KMS-11 (cell line): ENCODE data around the gene SPATA19.

ENCODE experiments used
- H2AFZ ChIP-seq: fragments of 200-600 bp; sonication (generic); 2 replicates; pipeline ENCODE4 v1.6.1; 2016; ENCODE audit warnings: antibody characterized with exemption, mixed run types, low read depth
- H3K27ac ChIP-seq: fragments of 200-600 bp; sonication (generic); 2 replicates; pipeline ENCODE4 v1.6.1; 2016; ENCODE audit warnings: mild to moderate bottlenecking, mixed run types
- H3K27me3 ChIP-seq: fragments of 200-600 bp; sonication (generic); 2 replicates; pipeline ENCODE4 v1.6.1; 2017; ENCODE audit warnings: mild to moderate bottlenecking, low read depth, mixed run types, moderate library complexity; ENCODE audit not compliant: insufficient read depth
- H3K36me3 ChIP-seq: fragments of 200-600 bp; sonication (generic); 2 replicates; pipeline ENCODE4 v1.6.1; 2017; ENCODE audit warnings: mild to moderate bottlenecking, mixed run types; ENCODE audit not compliant: insufficient read depth
- H3K4me1 ChIP-seq: fragments of 200-600 bp; sonication (generic); 2 replicates; pipeline ENCODE4 v1.6.1; 2016; ENCODE audit warnings: mild to moderate bottlenecking, low read depth, mixed run types; ENCODE audit not compliant: poor library complexity, severe bottlenecking
- H3K4me2 ChIP-seq: fragments of 200-600 bp; sonication (generic); 2 replicates; pipeline ENCODE4 v1.7.0; 2016; ENCODE audit warnings: mild to moderate bottlenecking, mixed run types
- H3K4me3 ChIP-seq: fragments of 200-600 bp; sonication (generic); IDR thresholded peaks from 2 replicates; pipeline ENCODE4 v1.6.1; 2017; ENCODE audit warnings: low read depth, low read length, mixed read lengths; ENCODE audit not compliant: insufficient read depth
- H3K79me2 ChIP-seq: fragments of 200-600 bp; sonication (generic); 2 replicates; pipeline ENCODE4 v1.6.1; 2016; ENCODE audit warnings: low read depth, mixed run types; ENCODE audit not compliant: insufficient read depth
- H3K9ac ChIP-seq: fragments of 200-600 bp; sonication (generic); 2 replicates; pipeline ENCODE4 v1.6.1; 2016; ENCODE audit warnings: mild to moderate bottlenecking, mixed run types
- H4K20me1 ChIP-seq: fragments of 200-600 bp; sonication (generic); 2 replicates; pipeline ENCODE4 v1.6.1; 2016; ENCODE audit warnings: mild to moderate bottlenecking, mixed run types; ENCODE audit not compliant: insufficient read depth
- TF ChIP-seq, protein P1 (sequence below): fragments of 200-600 bp; sonication (generic); conservative IDR thresholded peaks from 2 replicates; pipeline ENCODE4 v1.6.1; 2017; ENCODE audit warnings: low read depth, mild to moderate bottlenecking, antibody characterized with exemption, low read length, moderate library complexity, mixed read lengths

The SPATA19 gene

DNA sequence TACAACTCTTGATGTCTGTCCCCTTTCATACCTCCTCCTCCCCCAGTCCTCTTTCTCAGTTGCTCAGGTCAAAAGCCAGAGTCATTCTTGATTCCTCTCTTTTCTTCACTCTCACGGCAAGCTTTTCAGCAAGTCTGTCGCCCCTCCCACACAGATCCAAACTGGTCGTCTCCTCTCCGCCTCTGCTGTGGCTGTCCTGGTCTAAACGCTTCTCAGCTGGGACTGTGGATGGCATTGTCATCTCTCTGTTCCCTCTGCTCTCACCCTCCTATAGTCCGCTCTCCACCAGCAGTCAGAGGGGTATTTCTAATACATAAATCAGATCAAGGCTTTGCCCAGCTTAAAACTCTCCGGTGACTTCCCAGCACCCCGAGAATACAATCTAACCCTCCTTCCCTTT lies 46.8 kb upstream of the SPATA19 start:
- Histone ChIP-seq H4K20me1 (no peaks in the 10 kb centered on the region), H3K4me2 (no peak overlapping the region), H3K36me3 (no peaks in the 10 kb centered on the region), H3K4me3 (no peak overlapping the region), H3K79me2 (no peaks in the 10 kb centered on the region), H3K4me1 (no peaks in the 10 kb centered on the region), H3K27me3 (no peaks in the 10 kb centered on the region), H3K9ac (no peak overlapping the region), H2AFZ (no peak overlapping the region), H3K27ac (no peak overlapping the region)
- TF ChIP-seq, protein P1, sequence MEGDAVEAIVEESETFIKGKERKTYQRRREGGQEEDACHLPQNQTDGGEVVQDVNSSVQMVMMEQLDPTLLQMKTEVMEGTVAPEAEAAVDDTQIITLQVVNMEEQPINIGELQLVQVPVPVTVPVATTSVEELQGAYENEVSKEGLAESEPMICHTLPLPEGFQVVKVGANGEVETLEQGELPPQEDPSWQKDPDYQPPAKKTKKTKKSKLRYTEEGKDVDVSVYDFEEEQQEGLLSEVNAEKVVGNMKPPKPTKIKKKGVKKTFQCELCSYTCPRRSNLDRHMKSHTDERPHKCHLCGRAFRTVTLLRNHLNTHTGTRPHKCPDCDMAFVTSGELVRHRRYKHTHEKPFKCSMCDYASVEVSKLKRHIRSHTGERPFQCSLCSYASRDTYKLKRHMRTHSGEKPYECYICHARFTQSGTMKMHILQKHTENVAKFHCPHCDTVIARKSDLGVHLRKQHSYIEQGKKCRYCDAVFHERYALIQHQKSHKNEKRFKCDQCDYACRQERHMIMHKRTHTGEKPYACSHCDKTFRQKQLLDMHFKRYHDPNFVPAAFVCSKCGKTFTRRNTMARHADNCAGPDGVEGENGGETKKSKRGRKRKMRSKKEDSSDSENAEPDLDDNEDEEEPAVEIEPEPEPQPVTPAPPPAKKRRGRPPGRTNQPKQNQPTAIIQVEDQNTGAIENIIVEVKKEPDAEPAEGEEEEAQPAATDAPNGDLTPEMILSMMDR: no peak

DNA sequence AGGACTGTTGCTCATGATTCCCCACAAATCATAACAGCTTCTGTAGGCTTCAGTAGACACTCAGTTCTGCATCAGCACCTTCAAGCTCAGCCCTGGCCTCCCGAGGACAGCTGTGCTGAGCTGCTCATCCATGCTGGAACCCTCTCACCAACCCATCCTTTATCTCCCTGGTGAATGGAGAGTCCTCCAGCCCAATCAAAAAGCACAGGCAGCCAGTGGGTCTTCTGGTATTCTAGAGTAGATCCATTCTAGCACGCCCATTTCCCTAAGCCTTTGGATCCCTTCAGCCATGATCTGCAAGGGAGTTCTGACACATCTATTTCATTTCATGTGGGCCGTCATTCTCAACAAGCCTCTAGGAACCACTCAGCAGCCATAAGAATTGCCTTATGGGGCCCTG lies 44.6 kb upstream of the SPATA19 start:
- H3K36me3 ChIP-seq: no peaks in the 10 kb centered on the region
- H3K9ac ChIP-seq: no peak overlapping the region
- no peak overlapping the region for H3K4me2 ChIP-seq
- H3K4me3 ChIP-seq: no peak overlapping the region
- no peaks in the 10 kb centered on the region for H3K4me1 ChIP-seq
- TF ChIP-seq, protein P1: no peak
- H2AFZ ChIP-seq: no peak overlapping the region
- H3K79me2 ChIP-seq: no peaks in the 10 kb centered on the region
- no peak overlapping the region for H3K27ac ChIP-seq
- no peaks in the 10 kb centered on the region for H3K27me3 ChIP-seq
- H4K20me1 ChIP-seq: no peaks in the 10 kb centered on the region

DNA sequence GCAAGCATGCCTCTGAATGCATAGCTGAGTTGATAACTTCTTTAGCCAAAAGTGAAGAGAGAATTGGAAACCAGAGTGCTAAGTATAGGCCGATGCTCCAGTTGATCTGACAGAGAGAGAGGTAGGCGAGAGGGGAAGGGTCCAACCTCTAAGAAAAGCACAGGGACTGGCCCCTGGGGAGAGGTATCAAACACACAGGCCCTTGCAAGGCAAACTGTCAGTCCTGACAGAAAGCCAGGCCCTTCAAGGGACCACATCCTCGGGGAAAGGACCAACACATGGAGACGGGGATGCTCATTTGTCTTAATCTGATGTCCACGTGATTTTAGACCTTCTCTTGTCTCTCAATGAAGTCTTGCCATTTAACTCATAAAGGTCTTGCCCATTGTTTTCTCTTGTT lies 43.9 kb upstream of the SPATA19 start:
- no peaks in the 10 kb centered on the region for H3K27me3 ChIP-seq
- H3K36me3 ChIP-seq: no peaks in the 10 kb centered on the region
- H3K27ac ChIP-seq: no peak overlapping the region
- no peak overlapping the region for H2AFZ ChIP-seq
- no peak overlapping the region for H3K9ac ChIP-seq
- TF ChIP-seq, protein P1: no peak
- H3K4me1 ChIP-seq: no peaks in the 10 kb centered on the region
- no peak overlapping the region for H3K4me2 ChIP-seq
- H3K79me2 ChIP-seq: no peaks in the 10 kb centered on the region
- H4K20me1 ChIP-seq: no peaks in the 10 kb centered on the region
- H3K4me3 ChIP-seq: no peak overlapping the region

DNA sequence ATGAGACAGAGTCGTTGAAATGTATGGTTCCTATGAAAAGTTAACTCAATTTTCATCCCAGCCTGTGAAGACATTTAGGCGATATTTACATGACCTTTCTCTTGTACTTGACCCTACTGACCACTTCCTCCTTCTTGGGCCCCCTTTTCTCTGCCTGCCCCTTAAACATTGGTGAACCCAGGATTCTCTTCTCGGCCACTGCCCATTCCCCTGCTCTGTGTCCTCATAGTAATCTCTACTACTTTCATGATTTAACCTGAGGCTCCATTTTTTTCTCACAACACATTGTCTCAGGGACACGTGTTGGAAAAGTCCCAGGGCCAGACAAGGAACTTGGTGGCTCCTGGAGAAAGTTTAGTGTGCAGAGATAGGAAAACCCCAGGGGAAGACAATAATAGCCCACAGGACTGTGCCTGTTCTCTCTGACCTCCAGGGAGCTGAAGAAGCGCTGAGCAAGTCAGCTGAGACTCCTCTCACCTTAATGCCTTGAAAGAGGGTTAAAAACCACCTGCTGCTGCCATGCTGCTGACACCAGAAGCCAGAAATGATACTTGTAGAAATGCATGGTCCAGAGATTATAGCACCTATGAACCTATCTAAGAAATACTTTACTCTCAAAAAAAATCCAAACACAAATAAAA lies 42.5 kb upstream of the SPATA19 start:
- Histone ChIP-seq H3K4me1 (no peaks in the 10 kb centered on the region), H4K20me1 (no peaks in the 10 kb centered on the region), H3K79me2 (no peaks in the 10 kb centered on the region), H3K36me3 (no peaks in the 10 kb centered on the region), H3K27ac (no peak overlapping the region), H3K4me2 (no peak overlapping the region), H2AFZ (no peak overlapping the region), H3K4me3 (no peak overlapping the region), H3K27me3 (no peaks in the 10 kb centered on the region), H3K9ac (no peak overlapping the region)
- TF ChIP-seq, protein P1: no peak
